Erythroblast (primary cell): ENCODE measurements around the gene CRY2.

ENCODE experiments used
- GATA1 ChIP-seq: IDR thresholded peaks from 2 replicates; pipeline ENCODE4 v1.6.1; 2011; ENCODE audit warnings: low read depth, mild to moderate bottlenecking, control low read depth, low read length, moderate library complexity
- POLR2A ChIP-seq: IDR thresholded peaks from 2 replicates; pipeline ENCODE4 v1.6.1; 2011; ENCODE audit warnings: mild to moderate bottlenecking, low read length

GRCh38 chr11:45832811-45833441 is 14.3 kb upstream of the CRY2 start:
- TF ChIP-seq POLR2A (no peak), GATA1 (no peak)
